HepG2 (cell line): ENCODE results near the gene TNFAIP2. TPM values are rescaled to one million over a fixed set of nuclear protein-coding genes. Genes with fewer than 3 reads are reported as not detected.

Experiments
- EZH2 ChIP-seq: conservative IDR thresholded peaks from 2 replicates; pipeline ENCODE4 v1.6.1; 2012; ENCODE audit warnings: mild to moderate bottlenecking, low read depth, low read length, moderate library complexity
- KDM1A ChIP-seq: IDR thresholded peaks from 2 replicates; pipeline ENCODE4 v1.6.1; 2016; ENCODE audit warnings: missing compliant biosample characterization
- KDM4B ChIP-seq: sonication (generic); formaldehyde crosslinking; IDR thresholded peaks from 2 replicates; pipeline ENCODE4 v1.4.0; 2020; ENCODE audit warnings: missing genetic modification reagents
- ZNF564 ChIP-seq: sonication (generic); formaldehyde crosslinking; IDR thresholded peaks from 2 replicates; pipeline ENCODE4 v1.8.1; 2023; ENCODE audit warnings: mild to moderate bottlenecking, missing genetic modification reagents
- ZNF572 ChIP-seq: sonication (generic); formaldehyde crosslinking; IDR thresholded peaks from 2 replicates; pipeline ENCODE4 v1.5.1; 2020; ENCODE audit warnings: mild to moderate bottlenecking, missing genetic modification reagents
- ZNF670 ChIP-seq: sonication (generic); formaldehyde crosslinking; IDR thresholded peaks from 2 replicates; pipeline ENCODE4 v1.8.0; 2022; ENCODE audit warnings: mild to moderate bottlenecking, missing genetic modification reagents, borderline replicate concordance
- ZNF777 ChIP-seq: sonication (generic); formaldehyde crosslinking; IDR thresholded peaks from 2 replicates; pipeline ENCODE4 v1.4.0; 2020; ENCODE audit warnings: missing genetic modification reagents
- ZNF878 ChIP-seq: sonication (generic); formaldehyde crosslinking; IDR thresholded peaks from 2 replicates; pipeline ENCODE4 v1.8.1; 2023; ENCODE audit warnings: mild to moderate bottlenecking, missing genetic modification reagents, moderate library complexity
- polyA plus RNA-seq, 8 experiments: library from polyadenylated mRNA; depleted of rRNA in 3 of 8; stranded (reverse) in 7 of 8; unstranded in 1 of 8; fragments of >200 nt; fragmentation: Illumina TruSeq in 4 of 8; extraction: Trizol in 4 of 8; gene quantifications; 2 replicates each; pipeline versions ENCODE4 v1.2.1 to v1.2.3, GENCODE V29; 2011 to 2016; ENCODE audit warnings: low read depth in 4 of 8, missing spikeins in 1 of 8, mixed read lengths in 1 of 8; ENCODE audit not compliant: insufficient read depth in 1 of 8
- total RNA-seq, 5 experiments: library from RNA; depleted of rRNA; stranded (reverse); fragments of >200 nt; fragmentation: Illumina TruSeq; extraction: Trizol; gene quantifications; 2 replicates each; pipeline ENCODE4 v1.2.3, GENCODE V29; 2016; ENCODE audit warnings: low read depth in 1 of 5
- TF ChIP-seq, protein P1 (sequence below): sonication (generic); formaldehyde crosslinking; conservative IDR thresholded peaks from 2 replicates; pipeline ENCODE4 v1.8.1; 2023; ENCODE audit warnings: missing genetic modification reagents
- TF ChIP-seq, protein P2 (sequence below): sonication (generic); formaldehyde crosslinking; IDR thresholded peaks from 2 replicates; pipeline ENCODE4 v1.4.0; 2020; ENCODE audit warnings: missing genetic modification reagents
- TF ChIP-seq, protein P3 (sequence below): sonication (generic); formaldehyde crosslinking; IDR thresholded peaks from 2 replicates; pipeline ENCODE4 v1.5.0; 2020; ENCODE audit warnings: missing genetic modification reagents
- TF ChIP-seq, protein P4 (sequence below): sonication (generic); formaldehyde crosslinking; IDR thresholded peaks from 2 replicates; pipeline ENCODE4 v1.8.0; 2022; ENCODE audit warnings: mild to moderate bottlenecking, missing genetic modification reagents, moderate library complexity
- TF ChIP-seq, protein P5 (sequence below): IDR thresholded peaks from 2 replicates; pipeline ENCODE4 v1.6.1; 2018; ENCODE audit warnings: missing genetic modification reagents, mild to moderate bottlenecking, missing compliant biosample characterization
- TF ChIP-seq, protein P6 (sequence below): sonication (generic); formaldehyde crosslinking; IDR thresholded peaks from 2 replicates; pipeline ENCODE4 v1.4.0; 2020; ENCODE audit warnings: mild to moderate bottlenecking, missing genetic modification reagents
- TF ChIP-seq, protein P7 (sequence below): sonication (generic); formaldehyde crosslinking; IDR thresholded peaks from 2 replicates; pipeline ENCODE4 v1.5.0; 2020; ENCODE audit warnings: missing genetic modification reagents

The TNFAIP2 gene
- total and polyA plus RNA-seq, 2 of the 13 experiments (the other 11 are each of a cell fraction or from before 2014, with no cell fraction given) = 0.46 to 1.5 TPM

DNA sequence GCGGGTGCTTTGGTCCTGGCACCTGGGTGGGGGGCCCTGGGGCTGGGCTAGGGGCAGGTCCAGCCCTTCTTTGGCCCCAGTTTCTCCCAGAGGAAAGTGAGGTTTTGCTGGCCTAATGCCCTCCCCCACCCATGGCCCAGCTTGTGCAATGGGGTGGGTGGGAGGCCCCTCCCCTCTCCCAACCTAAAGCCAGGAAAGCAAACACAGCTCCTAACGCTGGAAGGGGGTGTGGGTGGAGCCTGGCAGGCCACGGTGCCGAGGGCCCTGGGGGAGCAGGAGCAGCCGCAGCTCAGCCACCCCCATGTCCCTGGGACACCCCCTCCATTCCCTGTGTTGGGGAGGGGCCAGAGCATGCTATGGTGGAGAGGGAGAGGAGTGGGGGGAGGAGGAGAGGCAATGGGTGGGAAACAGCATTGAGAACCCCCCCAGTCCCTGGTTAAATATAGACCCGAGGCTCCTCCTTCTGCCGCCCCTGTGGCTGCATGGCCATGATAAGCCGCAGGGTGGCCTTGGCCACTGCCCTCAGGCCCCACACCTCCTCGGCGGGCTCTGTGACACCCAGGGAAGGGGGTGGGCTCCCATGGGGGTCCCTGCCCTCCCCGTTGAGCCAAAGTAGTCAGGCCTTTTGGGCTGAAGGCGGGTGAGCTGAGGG is 24.1 kb upstream of the TNFAIP2 start (continued):
- TF ChIP-seq, protein P1, sequence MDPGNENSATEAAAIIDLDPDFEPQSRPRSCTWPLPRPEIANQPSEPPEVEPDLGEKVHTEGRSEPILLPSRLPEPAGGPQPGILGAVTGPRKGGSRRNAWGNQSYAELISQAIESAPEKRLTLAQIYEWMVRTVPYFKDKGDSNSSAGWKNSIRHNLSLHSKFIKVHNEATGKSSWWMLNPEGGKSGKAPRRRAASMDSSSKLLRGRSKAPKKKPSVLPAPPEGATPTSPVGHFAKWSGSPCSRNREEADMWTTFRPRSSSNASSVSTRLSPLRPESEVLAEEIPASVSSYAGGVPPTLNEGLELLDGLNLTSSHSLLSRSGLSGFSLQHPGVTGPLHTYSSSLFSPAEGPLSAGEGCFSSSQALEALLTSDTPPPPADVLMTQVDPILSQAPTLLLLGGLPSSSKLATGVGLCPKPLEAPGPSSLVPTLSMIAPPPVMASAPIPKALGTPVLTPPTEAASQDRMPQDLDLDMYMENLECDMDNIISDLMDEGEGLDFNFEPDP (CRISPR knock-in tag) = no peak
- TF ChIP-seq, protein P2, sequence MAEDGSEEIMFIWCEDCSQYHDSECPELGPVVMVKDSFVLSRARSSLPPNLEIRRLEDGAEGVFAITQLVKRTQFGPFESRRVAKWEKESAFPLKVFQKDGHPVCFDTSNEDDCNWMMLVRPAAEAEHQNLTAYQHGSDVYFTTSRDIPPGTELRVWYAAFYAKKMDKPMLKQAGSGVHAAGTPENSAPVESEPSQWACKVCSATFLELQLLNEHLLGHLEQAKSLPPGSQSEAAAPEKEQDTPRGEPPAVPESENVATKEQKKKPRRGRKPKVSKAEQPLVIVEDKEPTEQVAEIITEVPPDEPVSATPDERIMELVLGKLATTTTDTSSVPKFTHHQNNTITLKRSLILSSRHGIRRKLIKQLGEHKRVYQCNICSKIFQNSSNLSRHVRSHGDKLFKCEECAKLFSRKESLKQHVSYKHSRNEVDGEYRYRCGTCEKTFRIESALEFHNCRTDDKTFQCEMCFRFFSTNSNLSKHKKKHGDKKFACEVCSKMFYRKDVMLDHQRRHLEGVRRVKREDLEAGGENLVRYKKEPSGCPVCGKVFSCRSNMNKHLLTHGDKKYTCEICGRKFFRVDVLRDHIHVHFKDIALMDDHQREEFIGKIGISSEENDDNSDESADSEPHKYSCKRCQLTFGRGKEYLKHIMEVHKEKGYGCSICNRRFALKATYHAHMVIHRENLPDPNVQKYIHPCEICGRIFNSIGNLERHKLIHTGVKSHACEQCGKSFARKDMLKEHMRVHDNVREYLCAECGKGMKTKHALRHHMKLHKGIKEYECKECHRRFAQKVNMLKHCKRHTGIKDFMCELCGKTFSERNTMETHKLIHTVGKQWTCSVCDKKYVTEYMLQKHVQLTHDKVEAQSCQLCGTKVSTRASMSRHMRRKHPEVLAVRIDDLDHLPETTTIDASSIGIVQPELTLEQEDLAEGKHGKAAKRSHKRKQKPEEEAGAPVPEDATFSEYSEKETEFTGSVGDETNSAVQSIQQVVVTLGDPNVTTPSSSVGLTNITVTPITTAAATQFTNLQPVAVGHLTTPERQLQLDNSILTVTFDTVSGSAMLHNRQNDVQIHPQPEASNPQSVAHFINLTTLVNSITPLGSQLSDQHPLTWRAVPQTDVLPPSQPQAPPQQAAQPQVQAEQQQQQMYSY (CRISPR knock-in tag) = peak; percentile 81
- TF ChIP-seq ZNF878 (CRISPR knock-in tag) (no peak), ZNF777 (CRISPR knock-in tag) (peak; percentile 41), KDM4B (no peak), ZNF572 (0 out of 2 replicates have a peak, but pooled peaks have one; percentile 17), ZNF670 (CRISPR knock-in tag) (0 out of 2 replicates have a peak, but pooled peaks have one; percentile 29), EZH2 (no peak), KDM1A (CRISPR knock-in tag) (no peak), ZNF564 (CRISPR knock-in tag) (peak; percentile 65; the same call in 1 of the 2 replicates)
- TF ChIP-seq, protein P3, sequence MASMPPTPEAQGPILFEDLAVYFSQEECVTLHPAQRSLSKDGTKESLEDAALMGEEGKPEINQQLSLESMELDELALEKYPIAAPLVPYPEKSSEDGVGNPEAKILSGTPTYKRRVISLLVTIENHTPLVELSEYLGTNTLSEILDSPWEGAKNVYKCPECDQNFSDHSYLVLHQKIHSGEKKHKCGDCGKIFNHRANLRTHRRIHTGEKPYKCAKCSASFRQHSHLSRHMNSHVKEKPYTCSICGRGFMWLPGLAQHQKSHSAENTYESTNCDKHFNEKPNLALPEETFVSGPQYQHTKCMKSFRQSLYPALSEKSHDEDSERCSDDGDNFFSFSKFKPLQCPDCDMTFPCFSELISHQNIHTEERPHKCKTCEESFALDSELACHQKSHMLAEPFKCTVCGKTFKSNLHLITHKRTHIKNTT (CRISPR knock-in tag) = no peak
- TF ChIP-seq, protein P4, sequence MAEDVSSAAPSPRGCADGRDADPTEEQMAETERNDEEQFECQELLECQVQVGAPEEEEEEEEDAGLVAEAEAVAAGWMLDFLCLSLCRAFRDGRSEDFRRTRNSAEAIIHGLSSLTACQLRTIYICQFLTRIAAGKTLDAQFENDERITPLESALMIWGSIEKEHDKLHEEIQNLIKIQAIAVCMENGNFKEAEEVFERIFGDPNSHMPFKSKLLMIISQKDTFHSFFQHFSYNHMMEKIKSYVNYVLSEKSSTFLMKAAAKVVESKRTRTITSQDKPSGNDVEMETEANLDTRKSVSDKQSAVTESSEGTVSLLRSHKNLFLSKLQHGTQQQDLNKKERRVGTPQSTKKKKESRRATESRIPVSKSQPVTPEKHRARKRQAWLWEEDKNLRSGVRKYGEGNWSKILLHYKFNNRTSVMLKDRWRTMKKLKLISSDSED = no peak
- TF ChIP-seq, protein P5, sequence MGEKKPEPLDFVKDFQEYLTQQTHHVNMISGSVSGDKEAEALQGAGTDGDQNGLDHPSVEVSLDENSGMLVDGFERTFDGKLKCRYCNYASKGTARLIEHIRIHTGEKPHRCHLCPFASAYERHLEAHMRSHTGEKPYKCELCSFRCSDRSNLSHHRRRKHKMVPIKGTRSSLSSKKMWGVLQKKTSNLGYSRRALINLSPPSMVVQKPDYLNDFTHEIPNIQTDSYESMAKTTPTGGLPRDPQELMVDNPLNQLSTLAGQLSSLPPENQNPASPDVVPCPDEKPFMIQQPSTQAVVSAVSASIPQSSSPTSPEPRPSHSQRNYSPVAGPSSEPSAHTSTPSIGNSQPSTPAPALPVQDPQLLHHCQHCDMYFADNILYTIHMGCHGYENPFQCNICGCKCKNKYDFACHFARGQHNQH = no peak; the same call in 1 of the 2 replicates
- TF ChIP-seq, protein P6, sequence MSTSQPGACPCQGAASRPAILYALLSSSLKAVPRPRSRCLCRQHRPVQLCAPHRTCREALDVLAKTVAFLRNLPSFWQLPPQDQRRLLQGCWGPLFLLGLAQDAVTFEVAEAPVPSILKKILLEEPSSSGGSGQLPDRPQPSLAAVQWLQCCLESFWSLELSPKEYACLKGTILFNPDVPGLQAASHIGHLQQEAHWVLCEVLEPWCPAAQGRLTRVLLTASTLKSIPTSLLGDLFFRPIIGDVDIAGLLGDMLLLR (CRISPR knock-in tag) = peak; percentile 59; the same call in 1 of the 2 replicates
- TF ChIP-seq, protein P7, sequence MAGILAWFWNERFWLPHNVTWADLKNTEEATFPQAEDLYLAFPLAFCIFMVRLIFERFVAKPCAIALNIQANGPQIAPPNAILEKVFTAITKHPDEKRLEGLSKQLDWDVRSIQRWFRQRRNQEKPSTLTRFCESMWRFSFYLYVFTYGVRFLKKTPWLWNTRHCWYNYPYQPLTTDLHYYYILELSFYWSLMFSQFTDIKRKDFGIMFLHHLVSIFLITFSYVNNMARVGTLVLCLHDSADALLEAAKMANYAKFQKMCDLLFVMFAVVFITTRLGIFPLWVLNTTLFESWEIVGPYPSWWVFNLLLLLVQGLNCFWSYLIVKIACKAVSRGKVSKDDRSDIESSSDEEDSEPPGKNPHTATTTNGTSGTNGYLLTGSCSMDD (CRISPR knock-in tag) = no peak
